Large intestine (tissue), 3 donors: ENCODE results near the gene STAB1. TPM values are rescaled to one million over a fixed set of nuclear protein-coding genes. Genes with fewer than 3 reads are reported as not detected.

ENCODE experiments used
- DNase-seq, 2 donors: peaks; one replicate each; pipeline versions ENCODE4 v3.0.0 to v3.0.0-alpha.2; 2013
- H3K27ac ChIP-seq: one replicate; pipeline ENCODE4 v1.5.1; 2013; ENCODE audit warnings: low read length
- H3K27me3 ChIP-seq: 2 replicates; pipeline ENCODE4 v1.6.1; 2013; ENCODE audit warnings: low read length; ENCODE audit not compliant: control insufficient read depth, insufficient read depth
- H3K36me3 ChIP-seq: 2 replicates; pipeline ENCODE4 v1.6.1; 2013; ENCODE audit warnings: low read length; ENCODE audit not compliant: control insufficient read depth, insufficient read depth
- H3K4me1 ChIP-seq: one replicate; pipeline ENCODE4 v1.6.1; 2013; ENCODE audit warnings: low read length; ENCODE audit not compliant: control insufficient read depth, insufficient read depth
- H3K4me3 ChIP-seq: one replicate; pipeline ENCODE4 v1.5.1; 2013; ENCODE audit warnings: low read length
- H3K9me3 ChIP-seq: one replicate; pipeline ENCODE4 v1.6.1; 2013; ENCODE audit warnings: mild to moderate bottlenecking, low read depth, low read length, moderate library complexity; ENCODE audit not compliant: control insufficient read depth
- WGBS: methylation state at CpG from one replicate; pipeline ENCODE4 v1.1.5; 2013; ENCODE audit warnings: low lambda C conversion rate; ENCODE audit not compliant: insufficient coverage; 5-methylcytosine and 5-hydroxymethylcytosine counted together
- polyA plus RNA-seq: library from polyadenylated mRNA; unstranded; fragments of 120-200 nt; gene quantifications from one replicate; pipeline ENCODE4 v1.2.1, GENCODE V29; 2013

The STAB1 gene
- polyA plus RNA-seq, 1 donor, result 43.5 TPM

GRCh38 chr3:52463416-52463815 is 31.7 kb upstream of the STAB1 start:
- DNase-seq, result no peak
- no peaks in the 10 kb centered on the region for H3K9me3 ChIP-seq
- H3K4me1 ChIP-seq, result peaks cover 4% of the 10 kb centered on the region
- 100% methylated on average over 2 of the region's 5 CpGs for WGBS
- H3K27ac ChIP-seq, result no peak overlapping the region
- peaks cover 64% of the 10 kb centered on the region for H3K36me3 ChIP-seq
- H3K27me3 ChIP-seq, result no peaks in the 10 kb centered on the region
- H3K4me3 ChIP-seq, result no peak overlapping the region

- H3K36me3 ChIP-seq, result peaks cover 65% of the 10 kb centered on the region
- H3K4me3 ChIP-seq, result no peak overlapping the region
- DNase-seq, result no peak
- H3K27me3 ChIP-seq, result no peaks in the 10 kb centered on the region
- H3K4me1 ChIP-seq, result peaks cover 4% of the 10 kb centered on the region
- H3K9me3 ChIP-seq, result no peaks in the 10 kb centered on the region
- no CpG with 5 or more reads among the region's 9 CpGs for WGBS
- H3K27ac ChIP-seq, result no peak overlapping the region
These were observed 26.8 kb upstream of the STAB1 start for GRCh38 chr3:52468336-52468735.

GRCh38 chr3:52469001-52469400 is 26.1 kb upstream of the STAB1 start:
- Histone ChIP-seq H3K4me1 (peaks cover 4% of the 10 kb centered on the region), H3K4me3 (no peak overlapping the region), H3K36me3 (peaks cover 68% of the 10 kb centered on the region), H3K27ac (no peak overlapping the region), H3K9me3 (no peaks in the 10 kb centered on the region), H3K27me3 (no peaks in the 10 kb centered on the region)
- 100% methylated on average over 1 of the region's 5 CpGs for WGBS
- DNase-seq, result no peak

GRCh38 chr3:52470920-52471319 is 24.2 kb upstream of the STAB1 start:
- H3K9me3 ChIP-seq, result no peaks in the 10 kb centered on the region
- no peak for DNase-seq
- no peaks in the 10 kb centered on the region for H3K27me3 ChIP-seq
- H3K36me3 ChIP-seq, result peaks cover 70% of the 10 kb centered on the region
- H3K4me3 ChIP-seq, result no peak overlapping the region
- no CpG with 5 or more reads among the region's 4 CpGs for WGBS
- H3K27ac ChIP-seq, result no peak overlapping the region
- H3K4me1 ChIP-seq, result peaks cover 4% of the 10 kb centered on the region

GRCh38 chr3:52471371-52472238 is 23.5 kb upstream of the STAB1 start:
- H3K36me3 ChIP-seq, result peaks cover 74% of the 10 kb centered on the region
- H3K4me1 ChIP-seq, result peaks cover 2% of the 10 kb centered on the region
- no peak for DNase-seq
- no peaks in the 10 kb centered on the region for H3K27me3 ChIP-seq
- no peak overlapping the region for H3K27ac ChIP-seq
- whole genome bisulfite sequencing, result no CpG with 5 or more reads among the region's 26 CpGs
- no peaks in the 10 kb centered on the region for H3K9me3 ChIP-seq
- H3K4me3 ChIP-seq, result no peak overlapping the region

GRCh38 chr3:52472239-52473000 is 22.7 kb upstream of the STAB1 start:
- Histone ChIP-seq H3K4me1 (no peaks in the 10 kb centered on the region), H3K27ac (no peak overlapping the region), H3K9me3 (no peaks in the 10 kb centered on the region), H3K4me3 (no peak overlapping the region), H3K27me3 (no peaks in the 10 kb centered on the region), H3K36me3 (peaks cover 78% of the 10 kb centered on the region)
- DNase-seq, result no peak
- 83% methylated on average over 1 of the region's 14 CpGs for WGBS

GRCh38 chr3:52473026-52473425 is 22.1 kb upstream of the STAB1 start:
- H3K9me3 ChIP-seq, result no peaks in the 10 kb centered on the region
- no peaks in the 10 kb centered on the region for H3K4me1 ChIP-seq
- WGBS, result no CpG with 5 or more reads among the region's 5 CpGs
- H3K27me3 ChIP-seq, result no peaks in the 10 kb centered on the region
- no peak overlapping the region for H3K4me3 ChIP-seq
- DNase-seq, result no peak
- H3K27ac ChIP-seq, result no peak overlapping the region
- H3K36me3 ChIP-seq, result peaks cover 81% of the 10 kb centered on the region

GRCh38 chr3:52477076-52477795 is 17.9 kb upstream of the STAB1 start:
- Histone ChIP-seq H3K4me1 (no peaks in the 10 kb centered on the region), H3K27ac (no peak overlapping the region), H3K36me3 (peaks cover 95% of the 10 kb centered on the region), H3K9me3 (no peaks in the 10 kb centered on the region), H3K4me3 (no peak overlapping the region), H3K27me3 (no peaks in the 10 kb centered on the region)
- DNase-seq, result no peak
- WGBS, result no CpG with 5 or more reads among the region's 16 CpGs

GRCh38 chr3:52477796-52478095 is 17.4 kb upstream of the STAB1 start:
- Histone ChIP-seq H3K9me3 (no peaks in the 10 kb centered on the region), H3K4me3 (no peak overlapping the region), H3K4me1 (no peaks in the 10 kb centered on the region), H3K27me3 (no peaks in the 10 kb centered on the region), H3K36me3 (peaks cover 95% of the 10 kb centered on the region), H3K27ac (no peak overlapping the region)
- no peak for DNase-seq
- WGBS, result no CpG with 5 or more reads among the region's 6 CpGs

- no peak overlapping the region for H3K27ac ChIP-seq
- no peaks in the 10 kb centered on the region for H3K4me1 ChIP-seq
- H3K36me3 ChIP-seq, result peaks cover 86% of the 10 kb centered on the region
- no peak for DNase-seq
- no CpG with 5 or more reads among the region's 7 CpGs for WGBS
- no peak overlapping the region for H3K4me3 ChIP-seq
- no peaks in the 10 kb centered on the region for H3K27me3 ChIP-seq
- H3K9me3 ChIP-seq, result no peaks in the 10 kb centered on the region
These were observed 15.9 kb upstream of the STAB1 start for GRCh38 chr3:52479037-52479876.
